NCI-H345 (cell line): Measurements from ENCODE around the gene VPS13C.

Experiments used
- DNase-seq: peaks from one replicate; lab custom pipeline; 2025; lab: John Stamatoyannopoulos, UW

The VPS13C gene

DNA sequence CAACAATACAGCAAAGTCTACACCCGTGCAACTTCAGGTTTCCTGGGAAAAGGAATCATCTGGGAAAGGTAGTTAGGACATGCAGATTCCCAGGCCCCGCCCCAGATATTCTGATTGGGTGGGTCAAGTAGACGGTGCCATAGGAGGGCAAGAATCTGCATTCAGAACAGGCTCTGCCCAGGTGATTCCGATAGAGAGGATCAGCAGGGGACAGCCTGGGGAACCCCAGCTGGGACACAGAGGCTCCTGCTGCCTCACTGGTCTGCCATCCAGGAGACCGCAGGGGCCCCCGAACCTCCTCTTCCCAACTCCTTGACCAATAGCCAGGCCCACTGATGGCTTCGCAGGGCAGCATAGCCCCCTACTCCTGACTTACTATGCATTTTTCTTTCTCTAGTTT, 243.4 kb downstream of the VPS13C start:
- no peak for DNase-seq

- DNase-seq = no peak
These were observed 244.7 kb downstream of the VPS13C start for GRCh38 chr15:61815356-61816083.

DNA sequence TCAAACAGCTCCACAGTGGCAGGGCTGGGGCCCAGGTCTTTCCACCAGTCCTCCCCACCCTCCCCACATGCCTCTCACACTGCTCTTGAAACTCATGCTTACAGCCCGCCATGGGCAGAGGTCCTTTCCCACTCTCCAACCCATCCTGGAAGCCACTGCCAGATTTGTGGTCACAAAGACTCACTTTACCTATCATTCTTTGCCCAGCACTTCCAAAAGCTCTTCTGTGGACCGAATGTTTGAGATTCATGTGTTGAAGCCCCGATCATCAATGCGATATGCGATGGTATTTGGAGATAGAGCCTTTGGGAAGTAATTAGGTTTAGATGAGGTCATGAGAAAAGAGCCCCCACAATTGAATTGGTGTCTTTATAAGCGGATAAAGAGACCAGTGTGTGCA, 247.8 kb downstream of the VPS13C start:
- no peak for DNase-seq

DNA sequence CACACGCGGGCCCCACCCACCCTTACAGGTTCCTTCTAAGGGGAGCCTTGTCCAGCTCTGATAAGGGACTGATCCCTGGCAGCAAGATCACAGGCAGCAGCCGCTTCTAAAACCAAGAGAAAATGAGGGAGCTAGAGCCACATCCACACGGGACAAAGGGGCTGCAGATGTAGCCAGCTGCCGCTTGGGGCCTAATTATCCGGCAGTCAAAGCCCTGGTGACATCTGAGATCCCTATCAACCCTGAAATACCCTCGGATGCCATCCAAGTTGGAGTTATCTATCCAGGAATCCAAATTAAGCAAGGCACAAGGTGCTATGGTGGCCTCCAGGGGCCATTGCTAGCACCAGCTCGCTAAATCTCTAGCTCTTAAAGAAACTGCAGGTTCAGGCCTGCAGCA, 248.3 kb downstream of the VPS13C start:
- DNase-seq = no peak

DNA sequence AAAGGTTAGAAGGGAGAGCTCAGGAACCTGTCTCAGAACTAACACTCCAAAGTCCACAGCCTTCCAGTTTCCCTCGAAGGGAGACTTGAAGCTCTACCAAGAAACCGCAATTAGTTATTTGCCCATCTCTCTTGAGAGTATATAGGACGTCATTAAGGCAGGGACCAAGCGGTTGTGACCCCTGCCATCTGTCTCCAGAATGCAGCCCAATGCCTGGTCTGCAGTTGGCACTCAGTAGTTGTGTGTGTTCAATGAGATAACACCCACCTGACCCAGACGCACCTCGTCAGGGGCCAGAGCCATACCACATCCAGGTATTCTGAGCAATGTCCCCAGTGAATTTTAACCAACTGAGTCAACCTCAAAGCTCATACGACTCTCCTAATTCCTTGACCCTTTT, 251.0 kb downstream of the VPS13C start:
- no peak for DNase-seq

DNA sequence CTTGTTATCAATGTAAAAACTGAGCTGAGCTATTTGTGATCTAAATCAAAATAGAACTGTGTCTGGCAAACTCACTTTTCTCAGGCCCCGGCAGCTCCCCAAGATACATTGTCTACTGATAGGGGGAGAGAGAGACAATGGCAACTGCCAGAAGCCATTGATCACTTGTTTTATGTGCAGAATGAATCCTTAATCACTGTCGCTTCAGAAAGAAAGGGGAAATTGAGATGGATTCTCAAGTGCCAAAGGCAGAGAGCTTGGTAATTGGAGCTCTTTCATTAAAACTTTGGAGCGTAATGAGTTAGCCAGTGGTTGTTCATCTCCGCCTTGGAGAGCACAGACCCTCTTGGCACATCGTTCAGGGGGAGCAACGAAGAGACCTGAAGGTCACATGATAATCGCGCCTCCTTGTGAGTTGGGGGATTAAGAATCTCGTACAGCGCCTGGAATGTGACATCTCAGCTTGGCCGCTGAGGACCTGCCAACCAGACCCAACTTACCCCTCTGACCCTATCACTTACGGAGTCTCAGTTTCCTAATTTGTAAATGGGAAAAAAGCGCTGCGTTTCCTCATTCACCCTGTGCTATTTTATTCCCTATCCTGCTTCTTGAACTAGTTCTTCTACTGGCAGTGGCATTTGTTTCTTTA, 252.8 kb downstream of the VPS13C start:
- no peak for DNase-seq
